ENCODE measurements around the gene TAF3.

Gene TAF3

GRCh38 chr10:8004469-8005000 is 186.2 kb downstream of the TAF3 start:
- no peaks in the 10 kb centered on the region for H3K79me1 ChIP-seq (ENCODE audit: low read length)
- H2BK120ac ChIP-seq (ENCODE audit: low read depth, low read length), result no peak overlapping the region
- DNase-seq, result no peak
- H3K4me3 ChIP-seq (ENCODE audit: low read length), result no peak overlapping the region
- H3K79me2 ChIP-seq (ENCODE audit: control insufficient read depth, insufficient read depth, low read length), result no peaks in the 10 kb centered on the region
- H2BK5ac ChIP-seq (ENCODE audit: low read length), result no peak overlapping the region
- no peak overlapping the region for H4K8ac ChIP-seq (ENCODE audit: low read depth, low read length)
- no peak overlapping the region for H3K4ac ChIP-seq (ENCODE audit: low read depth, low read length)
- no peaks in the 10 kb centered on the region for H3K27me3 ChIP-seq (ENCODE audit: insufficient read depth, low read length, poor library complexity)
- H4K5ac ChIP-seq (ENCODE audit: low read length), result no peak overlapping the region
- H3K18ac ChIP-seq (ENCODE audit: low read length), result no peak overlapping the region
- no peaks in the 10 kb centered on the region for H3K36me3 ChIP-seq (ENCODE audit: control insufficient read depth, insufficient read depth, low read length)
- H3K56ac ChIP-seq (ENCODE audit: low read length), result no peak overlapping the region
- no peak overlapping the region for H2BK15ac ChIP-seq (replicated peaks; ENCODE audit: low read depth)
- no peak overlapping the region for H3K23ac ChIP-seq (ENCODE audit: low read length)
- no peak overlapping the region for H2AK5ac ChIP-seq (ENCODE audit: low read length)
- no peak overlapping the region for H3K9ac ChIP-seq (ENCODE audit: low read length)
- H3K4me1 ChIP-seq (ENCODE audit: control insufficient read depth, low read depth, low read length), result no peaks in the 10 kb centered on the region
- no peak overlapping the region for H3K4me2 ChIP-seq (ENCODE audit: low read length)
- H3K27ac ChIP-seq (ENCODE audit: low read depth, low read length), result no peak overlapping the region
- no CpG with 5 or more reads among the region's 2 CpGs for WGBS (ENCODE audit: extremely low coverage, insufficient coverage, low lambda C conversion rate)

DNA sequence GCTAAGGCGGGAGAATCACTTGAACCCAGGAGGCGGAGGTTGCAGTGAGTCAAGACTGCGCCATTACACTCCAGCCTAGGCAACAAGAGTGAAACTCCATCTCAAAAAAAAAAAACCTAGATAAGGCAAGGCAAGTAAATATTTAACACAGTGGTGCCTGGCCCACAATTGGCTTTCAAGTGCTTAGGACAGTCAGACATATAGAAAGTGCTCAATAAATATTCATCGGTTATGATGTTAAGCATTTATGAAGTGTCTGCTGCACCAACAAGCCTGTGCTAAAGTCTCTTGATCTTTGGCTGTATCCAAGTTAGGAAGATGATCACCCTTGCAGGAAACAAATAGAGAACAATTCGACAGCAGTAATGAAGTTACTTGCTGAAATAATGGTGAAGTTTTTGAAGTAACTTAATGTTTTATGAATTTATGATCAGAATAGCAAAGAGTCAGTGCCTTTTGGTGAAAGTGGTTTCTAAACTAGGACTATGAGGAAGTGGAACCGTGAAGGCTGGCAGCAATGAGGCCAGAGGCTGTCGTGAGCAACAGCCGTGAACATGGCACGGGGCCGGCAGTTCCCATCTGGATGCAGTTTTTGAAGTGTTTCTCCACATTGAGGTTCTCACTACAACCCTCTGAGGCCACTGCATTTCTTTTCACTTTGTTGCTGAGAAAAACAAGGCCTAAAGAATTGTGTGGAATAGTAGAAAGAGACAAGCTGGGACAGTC is 188.1 kb downstream of the TAF3 start:
- Histone ChIP-seq H3K4me3 (ENCODE audit: low read length) (no peak overlapping the region), H3K4me1 (ENCODE audit: control insufficient read depth, low read depth, low read length) (no peaks in the 10 kb centered on the region), H3K79me1 (ENCODE audit: low read length) (no peaks in the 10 kb centered on the region), H3K4me2 (ENCODE audit: low read length) (no peak overlapping the region), H2BK5ac (ENCODE audit: low read length) (no peak overlapping the region), H4K8ac (ENCODE audit: low read depth, low read length) (no peak overlapping the region), H3K18ac (ENCODE audit: low read length) (no peak overlapping the region), H2AK5ac (ENCODE audit: low read length) (no peak overlapping the region), H3K4ac (ENCODE audit: low read depth, low read length) (no peak overlapping the region), H3K36me3 (ENCODE audit: control insufficient read depth, insufficient read depth, low read length) (no peaks in the 10 kb centered on the region), H4K5ac (ENCODE audit: low read length) (no peak overlapping the region), H2BK15ac (replicated peaks; ENCODE audit: low read depth) (no peak overlapping the region), H2BK120ac (ENCODE audit: low read depth, low read length) (no peak overlapping the region), H3K27ac (ENCODE audit: low read depth, low read length) (no peak overlapping the region), H3K56ac (ENCODE audit: low read length) (no peak overlapping the region), H3K79me2 (ENCODE audit: control insufficient read depth, insufficient read depth, low read length) (no peaks in the 10 kb centered on the region), H3K27me3 (ENCODE audit: insufficient read depth, low read length, poor library complexity) (no peaks in the 10 kb centered on the region), H3K23ac (ENCODE audit: low read length) (no peak overlapping the region), H3K9ac (ENCODE audit: low read length) (no peak overlapping the region)
- no peak for DNase-seq
- WGBS (ENCODE audit: extremely low coverage, insufficient coverage, low lambda C conversion rate), result no CpG with 5 or more reads among the region's 10 CpGs

- Histone ChIP-seq H3K79me1 (ENCODE audit: low read length) (no peaks in the 10 kb centered on the region), H4K8ac (ENCODE audit: low read depth, low read length) (no peak overlapping the region), H3K23ac (ENCODE audit: low read length) (no peak overlapping the region), H2BK5ac (ENCODE audit: low read length) (no peak overlapping the region), H3K4ac (ENCODE audit: low read depth, low read length) (no peak overlapping the region), H2BK120ac (ENCODE audit: low read depth, low read length) (no peak overlapping the region), H3K79me2 (ENCODE audit: control insufficient read depth, insufficient read depth, low read length) (no peaks in the 10 kb centered on the region), H3K36me3 (ENCODE audit: control insufficient read depth, insufficient read depth, low read length) (no peaks in the 10 kb centered on the region), H2AK5ac (ENCODE audit: low read length) (no peak overlapping the region), H4K5ac (ENCODE audit: low read length) (no peak overlapping the region), H3K4me1 (ENCODE audit: control insufficient read depth, low read depth, low read length) (no peaks in the 10 kb centered on the region), H3K4me2 (ENCODE audit: low read length) (no peak overlapping the region), H3K56ac (ENCODE audit: low read length) (no peak overlapping the region), H3K27ac (ENCODE audit: low read depth, low read length) (no peak overlapping the region), H3K9ac (ENCODE audit: low read length) (no peak overlapping the region), H3K27me3 (ENCODE audit: insufficient read depth, low read length, poor library complexity) (no peaks in the 10 kb centered on the region), H3K4me3 (ENCODE audit: low read length) (no peak overlapping the region), H3K18ac (ENCODE audit: low read length) (no peak overlapping the region), H2BK15ac (replicated peaks; ENCODE audit: low read depth) (no peak overlapping the region)
- no peak for DNase-seq
- WGBS (ENCODE audit: extremely low coverage, insufficient coverage, low lambda C conversion rate), result no CpG with 5 or more reads among the region's 38 CpGs
These were observed 190.7 kb downstream of the TAF3 start for GRCh38 chr10:8009031-8009430.

DNA sequence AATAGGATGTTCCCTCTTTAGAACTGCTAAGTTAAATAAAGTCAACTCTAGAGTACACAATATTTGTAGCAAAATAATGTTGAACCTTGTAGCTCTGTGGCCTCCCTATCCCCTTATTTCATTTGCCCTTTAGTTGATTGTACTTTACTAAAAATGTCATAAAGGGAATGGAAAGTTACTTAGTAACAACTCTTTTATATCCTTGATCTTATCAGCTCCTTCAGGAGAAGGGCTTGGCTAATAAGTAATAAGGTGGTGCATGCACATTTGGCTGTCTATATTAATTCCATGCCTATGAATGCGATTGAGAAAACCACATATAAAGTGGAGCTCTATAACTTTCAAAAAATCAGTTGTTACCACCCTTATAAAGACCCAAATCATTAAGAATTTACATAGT is 194.7 kb downstream of the TAF3 start:
- Histone ChIP-seq H3K4me3 (ENCODE audit: low read length) (no peak overlapping the region), H3K4me1 (ENCODE audit: control insufficient read depth, low read depth, low read length) (no peaks in the 10 kb centered on the region), H2BK15ac (replicated peaks; ENCODE audit: low read depth) (no peak overlapping the region), H3K56ac (ENCODE audit: low read length) (no peak overlapping the region), H2BK5ac (ENCODE audit: low read length) (no peak overlapping the region), H2AK5ac (ENCODE audit: low read length) (no peak overlapping the region), H3K18ac (ENCODE audit: low read length) (no peak overlapping the region), H3K36me3 (ENCODE audit: control insufficient read depth, insufficient read depth, low read length) (no peaks in the 10 kb centered on the region), H3K27me3 (ENCODE audit: insufficient read depth, low read length, poor library complexity) (no peaks in the 10 kb centered on the region), H3K23ac (ENCODE audit: low read length) (no peak overlapping the region), H3K4ac (ENCODE audit: low read depth, low read length) (no peak overlapping the region), H3K4me2 (ENCODE audit: low read length) (no peak overlapping the region), H3K79me2 (ENCODE audit: control insufficient read depth, insufficient read depth, low read length) (no peaks in the 10 kb centered on the region), H3K27ac (ENCODE audit: low read depth, low read length) (no peak overlapping the region), H4K8ac (ENCODE audit: low read depth, low read length) (no peak overlapping the region), H4K5ac (ENCODE audit: low read length) (no peak overlapping the region), H3K9ac (ENCODE audit: low read length) (no peak overlapping the region), H2BK120ac (ENCODE audit: low read depth, low read length) (no peak overlapping the region), H3K79me1 (ENCODE audit: low read length) (no peaks in the 10 kb centered on the region)
- DNase-seq, result no peak
- WGBS (ENCODE audit: extremely low coverage, insufficient coverage, low lambda C conversion rate), result no CpG with 5 or more reads among the region's 1 CpG

GRCh38 chr10:8013619-8014018 is 195.3 kb downstream of the TAF3 start:
- H3K79me1 ChIP-seq (ENCODE audit: low read length), result no peaks in the 10 kb centered on the region
- DNase-seq, result no peak
- H3K4me2 ChIP-seq (ENCODE audit: low read length), result no peak overlapping the region
- no peak overlapping the region for H2BK15ac ChIP-seq (replicated peaks; ENCODE audit: low read depth)
- no peak overlapping the region for H3K27ac ChIP-seq (ENCODE audit: low read depth, low read length)
- no peak overlapping the region for H2BK120ac ChIP-seq (ENCODE audit: low read depth, low read length)
- no peak overlapping the region for H3K4me3 ChIP-seq (ENCODE audit: low read length)
- no peaks in the 10 kb centered on the region for H3K27me3 ChIP-seq (ENCODE audit: insufficient read depth, low read length, poor library complexity)
- H3K18ac ChIP-seq (ENCODE audit: low read length), result no peak overlapping the region
- no peak overlapping the region for H3K9ac ChIP-seq (ENCODE audit: low read length)
- no peaks in the 10 kb centered on the region for H3K4me1 ChIP-seq (ENCODE audit: control insufficient read depth, low read depth, low read length)
- WGBS (ENCODE audit: extremely low coverage, insufficient coverage, low lambda C conversion rate), result no CpG with 5 or more reads among the region's 10 CpGs
- H3K23ac ChIP-seq (ENCODE audit: low read length), result no peak overlapping the region
- no peak overlapping the region for H3K4ac ChIP-seq (ENCODE audit: low read depth, low read length)
- no peaks in the 10 kb centered on the region for H3K79me2 ChIP-seq (ENCODE audit: control insufficient read depth, insufficient read depth, low read length)
- no peaks in the 10 kb centered on the region for H3K36me3 ChIP-seq (ENCODE audit: control insufficient read depth, insufficient read depth, low read length)
- H4K8ac ChIP-seq (ENCODE audit: low read depth, low read length), result no peak overlapping the region
- H2AK5ac ChIP-seq (ENCODE audit: low read length), result no peak overlapping the region
- no peak overlapping the region for H3K56ac ChIP-seq (ENCODE audit: low read length)
- H2BK5ac ChIP-seq (ENCODE audit: low read length), result no peak overlapping the region
- H4K5ac ChIP-seq (ENCODE audit: low read length), result no peak overlapping the region

GRCh38 chr10:8014649-8015048 is 196.3 kb downstream of the TAF3 start:
- no peaks in the 10 kb centered on the region for H3K79me1 ChIP-seq (ENCODE audit: low read length)
- no peak for DNase-seq
- H3K27me3 ChIP-seq (ENCODE audit: insufficient read depth, low read length, poor library complexity), result no peaks in the 10 kb centered on the region
- H3K36me3 ChIP-seq (ENCODE audit: control insufficient read depth, insufficient read depth, low read length), result no peaks in the 10 kb centered on the region
- no peaks in the 10 kb centered on the region for H3K4me1 ChIP-seq (ENCODE audit: control insufficient read depth, low read depth, low read length)
- no peak overlapping the region for H3K18ac ChIP-seq (ENCODE audit: low read length)
- no peak overlapping the region for H2AK5ac ChIP-seq (ENCODE audit: low read length)
- H3K4ac ChIP-seq (ENCODE audit: low read depth, low read length), result no peak overlapping the region
- H3K4me2 ChIP-seq (ENCODE audit: low read length), result no peak overlapping the region
- no peak overlapping the region for H4K5ac ChIP-seq (ENCODE audit: low read length)
- no peak overlapping the region for H2BK120ac ChIP-seq (ENCODE audit: low read depth, low read length)
- no peak overlapping the region for H4K8ac ChIP-seq (ENCODE audit: low read depth, low read length)
- no peak overlapping the region for H3K9ac ChIP-seq (ENCODE audit: low read length)
- no peak overlapping the region for H3K27ac ChIP-seq (ENCODE audit: low read depth, low read length)
- H3K79me2 ChIP-seq (ENCODE audit: control insufficient read depth, insufficient read depth, low read length), result no peaks in the 10 kb centered on the region
- no peak overlapping the region for H3K23ac ChIP-seq (ENCODE audit: low read length)
- no peak overlapping the region for H3K56ac ChIP-seq (ENCODE audit: low read length)
- H2BK5ac ChIP-seq (ENCODE audit: low read length), result no peak overlapping the region
- no peak overlapping the region for H3K4me3 ChIP-seq (ENCODE audit: low read length)
- no CpG with 5 or more reads among the region's 16 CpGs for WGBS (ENCODE audit: extremely low coverage, insufficient coverage, low lambda C conversion rate)
- H2BK15ac ChIP-seq (replicated peaks; ENCODE audit: low read depth), result no peak overlapping the region
